DLD1 (cell line): ENCODE data around the gene SLC30A7.

ENCODE experiments used
- in situ Hi-C: cut with HindIII; loops from 2 replicates; pipeline ENCODE4 v1.10.0; 2017; ENCODE audit warnings: low sequenced_read_pairs

SLC30A7 gene

GRCh38 chr1:100969327-100969726 is 73.4 kb downstream of the SLC30A7 start:
- in situ Hi-C loops = no loop called here

DNA sequence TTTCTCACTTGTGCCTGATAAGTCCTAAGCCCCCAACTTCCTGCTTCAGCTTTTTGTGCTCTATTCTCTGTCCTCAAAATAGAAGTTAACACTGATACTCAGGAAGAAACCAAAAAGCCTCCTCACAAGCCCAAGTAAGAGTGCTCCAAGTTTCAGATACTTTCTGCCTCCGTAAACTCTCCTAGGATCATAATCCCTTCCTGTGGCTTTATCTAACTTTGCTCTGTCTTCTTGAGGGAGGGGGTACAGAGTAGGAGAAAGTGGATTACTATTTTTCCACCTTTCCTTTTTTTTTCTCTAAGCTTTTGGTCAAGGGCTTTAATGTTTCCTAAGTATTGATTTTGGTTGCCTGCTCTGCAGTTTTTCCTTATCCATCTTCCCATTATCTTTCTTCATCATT is 75.1 kb downstream of the SLC30A7 start:
- in situ Hi-C loops = no loop called here

- in situ Hi-C loops = no loop called here
Observed at GRCh38 chr1:100972185-100972584, 76.3 kb downstream of the SLC30A7 start.

DNA sequence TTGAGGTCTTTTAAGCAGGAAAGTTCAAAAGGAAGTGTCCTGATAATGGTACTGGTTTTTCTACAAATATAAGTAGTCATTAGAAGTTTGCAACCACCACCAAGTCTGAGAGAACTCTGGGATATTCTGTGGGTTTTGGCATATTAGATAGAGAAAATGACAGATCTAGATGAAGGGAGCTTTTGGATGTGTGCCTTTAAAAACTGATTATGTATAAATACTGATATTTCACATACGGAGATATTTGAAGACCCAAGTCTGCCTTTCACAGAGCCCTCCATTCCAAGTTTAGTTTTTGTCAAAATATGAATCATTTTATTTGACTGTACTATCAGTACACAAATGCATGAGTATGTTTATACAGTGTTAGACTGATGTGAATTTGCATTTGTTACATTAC is 81.0 kb downstream of the SLC30A7 start:
- in situ Hi-C loops = no loop called here

DNA sequence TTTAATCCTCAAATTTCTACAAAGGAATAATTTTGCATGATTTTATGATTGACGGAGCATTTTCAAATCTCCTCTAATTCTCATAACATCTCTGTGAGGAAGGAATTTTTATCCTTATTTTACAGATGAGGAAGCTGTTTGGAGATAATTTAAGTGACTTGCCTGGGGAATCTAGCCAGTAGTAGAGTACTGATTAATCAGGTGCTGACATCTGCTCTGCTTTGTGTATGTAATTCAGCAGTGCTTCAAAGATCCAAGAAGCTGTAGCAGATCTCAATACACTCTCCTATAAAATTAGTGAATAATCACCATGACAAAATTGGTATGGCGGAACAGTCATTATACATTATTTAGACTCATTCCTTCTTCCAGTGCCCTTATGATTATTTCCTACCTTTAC is 83.7 kb downstream of the SLC30A7 start:
- in situ Hi-C loops = no loop called here

DNA sequence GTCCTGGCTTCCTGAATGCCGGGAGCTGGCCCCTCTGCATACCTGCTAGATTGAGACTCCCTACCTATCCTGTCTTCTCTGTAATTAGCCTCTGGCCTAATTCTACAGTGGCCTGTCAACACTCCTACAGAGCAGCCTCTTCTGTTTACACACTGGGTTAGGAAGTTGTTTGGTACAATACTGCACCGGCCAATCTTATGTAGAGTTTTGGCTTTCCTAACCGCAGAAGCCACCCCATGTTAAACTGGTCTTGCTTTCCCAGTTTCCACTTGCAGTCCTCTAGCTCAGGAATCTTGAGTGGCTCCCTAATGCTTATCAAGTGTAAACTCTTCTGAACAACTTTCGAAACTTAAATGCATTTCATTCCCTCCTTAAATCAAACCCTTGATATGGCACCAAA is 86.9 kb downstream of the SLC30A7 start:
- in situ Hi-C loops = no loop called here

DNA sequence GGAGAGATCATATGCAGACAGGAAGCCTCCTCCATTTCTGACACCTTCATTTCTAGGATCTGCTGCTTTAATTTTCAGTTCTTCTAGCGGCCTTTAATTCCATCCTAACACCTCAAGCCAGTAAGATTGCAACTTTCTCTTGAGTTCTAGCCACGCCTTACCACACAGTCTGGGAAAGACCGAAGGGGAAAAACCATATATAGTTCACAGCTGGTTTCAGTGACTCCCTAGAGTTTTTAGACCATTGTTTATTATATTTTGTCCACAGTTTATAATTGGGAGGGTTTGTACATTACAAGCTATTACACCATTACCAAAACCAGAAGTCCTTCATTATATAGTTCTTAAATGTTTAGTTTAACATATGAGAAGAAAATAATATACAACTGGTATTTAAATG is 92.2 kb downstream of the SLC30A7 start:
- in situ Hi-C loops = no loop called here

DNA sequence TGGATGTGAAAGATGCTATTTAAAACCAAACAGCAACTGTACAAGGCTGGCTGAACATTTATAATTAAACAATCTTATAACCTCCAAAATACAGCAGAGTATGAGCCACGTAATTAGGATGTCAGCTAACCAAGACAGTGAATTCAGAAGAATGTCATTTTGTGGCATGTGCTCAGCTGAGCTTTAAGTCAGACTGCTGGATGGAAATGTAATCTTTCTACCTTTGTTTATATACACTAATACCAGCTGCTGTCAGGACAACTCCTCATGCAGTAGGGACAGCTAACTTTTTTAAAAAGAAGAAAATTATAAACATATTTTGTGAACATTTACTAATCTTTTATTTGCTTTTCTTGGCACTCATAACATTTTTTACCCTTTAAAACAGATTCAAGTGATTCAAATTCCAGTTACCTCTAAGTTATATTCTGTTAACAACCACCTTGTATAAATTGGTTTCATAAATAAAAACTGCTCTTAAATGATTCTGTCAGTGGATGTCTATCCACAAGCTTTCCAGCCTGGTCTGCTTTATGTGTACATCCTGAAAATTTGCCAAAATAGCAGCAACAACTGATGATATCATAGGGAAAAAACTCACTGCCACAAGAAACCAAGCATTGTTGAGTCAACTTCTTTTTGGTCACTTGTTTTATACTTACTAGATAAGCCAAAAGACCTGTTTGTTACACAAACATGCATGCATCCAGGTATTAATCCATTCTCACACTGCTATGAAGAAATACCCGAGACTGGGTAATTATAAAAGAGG is 93.6 kb downstream of the SLC30A7 start:
- in situ Hi-C loops = no loop called here

DNA sequence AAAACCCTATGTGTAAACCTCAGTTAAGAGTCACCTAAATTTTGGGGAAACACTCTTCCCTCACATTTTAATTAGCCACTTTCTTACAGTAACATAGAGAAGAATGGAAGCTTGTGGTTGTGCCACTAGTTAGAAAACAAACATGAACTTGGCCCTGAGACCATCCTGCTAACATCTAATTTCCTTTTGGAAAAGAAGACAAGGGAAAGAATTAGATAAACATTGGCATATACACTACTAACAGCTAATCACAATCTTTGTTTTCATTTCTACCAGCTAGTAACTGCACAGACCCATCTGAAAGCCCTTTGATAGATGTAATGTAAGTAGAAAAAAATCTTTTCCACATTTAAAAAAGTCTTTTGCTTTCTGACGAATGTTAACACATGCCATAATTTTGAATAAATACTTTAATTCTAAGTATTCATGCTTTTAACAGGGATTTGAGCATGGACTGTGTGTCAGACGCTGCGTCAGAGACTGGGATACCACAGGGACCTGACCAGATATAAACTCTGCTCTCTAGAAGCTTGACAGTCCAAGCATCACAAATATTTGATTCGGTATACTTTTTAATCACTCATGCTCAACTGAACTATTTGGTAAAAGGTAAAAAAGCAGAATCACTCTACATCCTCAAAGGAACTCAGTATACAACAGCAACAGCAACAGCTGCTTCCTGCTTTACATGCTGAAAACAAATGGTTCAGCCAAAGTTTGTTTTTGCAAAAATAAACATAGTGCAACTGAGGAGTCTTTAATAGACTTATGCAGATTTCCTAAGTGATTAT is 99.5 kb downstream of the SLC30A7 start:
- in situ Hi-C loops = no loop called here

GRCh38 chr1:100998426-100998825 is 102.5 kb downstream of the SLC30A7 start:
- in situ Hi-C loops = no loop called here

DNA sequence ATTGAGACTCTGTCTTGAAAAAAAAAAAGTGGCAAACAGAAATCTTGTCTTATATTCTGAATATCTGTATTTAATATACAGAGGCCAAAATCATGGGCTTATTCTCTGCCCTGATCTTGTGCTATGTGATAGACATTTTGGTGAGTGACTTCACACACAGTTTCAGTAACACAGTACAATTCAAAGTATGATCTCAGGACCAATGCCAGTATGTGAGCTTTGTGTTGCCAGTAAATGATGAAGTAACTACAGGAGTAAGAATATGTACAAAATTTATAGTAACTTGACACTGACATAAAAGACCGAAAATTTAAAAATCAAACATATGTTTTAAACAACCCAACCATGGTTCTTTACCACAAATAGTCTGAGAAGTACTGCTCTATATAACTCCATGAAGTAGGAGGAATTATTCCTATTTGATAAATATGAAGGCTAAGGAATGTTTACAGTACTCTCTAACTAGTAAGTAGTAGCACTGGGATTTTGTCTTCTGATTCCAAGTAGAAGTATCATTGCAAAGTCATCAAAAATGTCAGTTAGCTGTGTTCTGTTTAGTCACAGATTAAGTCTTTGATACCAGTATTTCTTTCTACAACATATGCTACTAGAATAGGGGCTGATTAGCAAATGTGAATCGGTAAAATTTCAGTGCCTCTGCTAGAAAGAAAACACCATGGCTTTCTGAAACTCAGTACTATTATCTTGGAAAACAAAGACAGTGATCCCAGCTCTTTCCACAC is 104.4 kb downstream of the SLC30A7 start:
- in situ Hi-C loops = no loop called here

GRCh38 chr1:101002551-101002950 is 106.7 kb downstream of the SLC30A7 start:
- in situ Hi-C loops = no loop called here

DNA sequence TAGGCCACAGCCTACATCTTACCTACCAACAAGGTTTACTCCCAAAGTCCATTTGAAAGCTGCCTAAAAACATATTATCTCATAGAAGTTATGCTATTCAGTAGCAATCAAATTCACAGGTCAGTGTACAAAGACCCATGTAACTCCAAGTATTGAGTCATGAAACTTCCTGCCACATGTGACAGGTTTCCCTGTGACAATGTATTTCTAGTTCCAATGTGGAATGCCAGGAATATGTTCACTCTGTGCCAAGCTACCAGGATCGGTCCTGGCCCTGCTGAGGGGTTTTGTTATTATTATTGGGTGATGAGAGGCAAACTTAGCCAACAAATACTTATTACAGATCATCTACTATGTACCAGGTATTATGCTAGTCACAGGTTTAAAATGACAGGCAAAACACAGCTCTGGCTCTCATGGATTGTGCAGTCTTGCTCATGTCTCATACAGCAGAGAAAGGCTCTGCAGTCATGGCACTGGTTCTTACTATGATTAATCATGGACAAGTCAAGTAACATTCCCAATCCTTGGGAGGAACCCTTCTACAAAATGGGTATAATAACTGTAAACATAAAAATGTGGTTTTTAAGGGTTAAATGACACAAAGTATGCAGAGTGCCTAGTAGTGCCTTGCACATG is 107.2 kb downstream of the SLC30A7 start:
- in situ Hi-C loops = no loop called here

DNA sequence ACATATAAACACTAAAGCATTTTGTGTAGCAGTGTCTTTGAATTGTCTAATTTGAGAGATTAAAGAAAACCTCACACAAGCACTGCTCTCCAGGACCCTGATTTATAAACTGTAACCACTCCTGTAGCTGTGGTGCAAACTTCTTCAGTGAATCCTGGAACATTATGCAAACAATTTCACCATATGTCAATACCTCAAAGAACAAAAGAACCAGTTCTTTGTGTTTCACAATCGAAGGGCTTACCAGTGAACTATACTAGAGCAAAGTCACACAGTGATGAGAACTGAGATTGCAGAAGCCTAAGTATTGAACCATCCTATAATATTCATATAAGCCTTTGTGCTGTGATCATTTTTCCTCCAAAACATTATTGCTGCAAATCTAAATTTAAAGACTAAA is 108.2 kb downstream of the SLC30A7 start:
- in situ Hi-C loops = no loop called here

GRCh38 chr1:101004670-101005069 is 108.8 kb downstream of the SLC30A7 start:
- in situ Hi-C loops = no loop called here

DNA sequence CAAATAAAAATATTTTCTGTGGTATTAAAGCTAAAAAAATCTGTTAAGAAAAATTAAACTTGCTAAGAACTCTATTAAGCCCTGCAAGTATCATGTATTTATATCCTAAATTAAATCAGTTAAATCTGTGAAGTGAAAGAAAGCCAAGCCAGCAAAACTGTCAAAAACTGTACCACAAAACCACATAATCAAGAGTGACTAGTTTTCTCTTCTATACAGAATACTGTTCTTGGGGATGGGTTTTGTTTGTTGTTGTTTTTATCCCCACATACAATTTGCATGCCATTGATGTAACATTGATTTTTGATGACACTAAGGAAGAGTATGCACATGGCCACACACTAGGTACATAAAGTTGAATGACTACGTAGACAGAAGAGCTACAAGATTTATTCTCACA is 109.3 kb downstream of the SLC30A7 start:
- in situ Hi-C loops = no loop called here

GRCh38 chr1:101005871-101006270 is 110.0 kb downstream of the SLC30A7 start:
- in situ Hi-C loops = no loop called here

DNA sequence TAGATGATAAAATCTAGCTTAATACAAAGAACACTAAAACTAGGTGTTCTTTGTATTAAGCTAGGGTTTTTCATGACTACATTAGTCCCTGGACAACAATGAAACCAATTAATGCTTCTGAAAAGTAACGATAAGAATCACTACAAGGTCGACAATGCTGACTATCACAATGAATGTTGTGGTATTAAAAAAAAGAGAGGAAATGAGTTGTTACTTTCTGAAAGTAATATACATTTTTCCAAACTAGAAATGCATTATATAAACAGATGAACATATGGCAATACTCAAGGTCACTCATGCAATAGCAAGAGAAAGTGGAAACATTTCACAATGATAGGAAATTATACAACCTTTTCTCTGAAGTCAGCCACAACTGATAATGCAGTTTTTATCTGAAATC is 110.7 kb downstream of the SLC30A7 start:
- in situ Hi-C loops = no loop called here

DNA sequence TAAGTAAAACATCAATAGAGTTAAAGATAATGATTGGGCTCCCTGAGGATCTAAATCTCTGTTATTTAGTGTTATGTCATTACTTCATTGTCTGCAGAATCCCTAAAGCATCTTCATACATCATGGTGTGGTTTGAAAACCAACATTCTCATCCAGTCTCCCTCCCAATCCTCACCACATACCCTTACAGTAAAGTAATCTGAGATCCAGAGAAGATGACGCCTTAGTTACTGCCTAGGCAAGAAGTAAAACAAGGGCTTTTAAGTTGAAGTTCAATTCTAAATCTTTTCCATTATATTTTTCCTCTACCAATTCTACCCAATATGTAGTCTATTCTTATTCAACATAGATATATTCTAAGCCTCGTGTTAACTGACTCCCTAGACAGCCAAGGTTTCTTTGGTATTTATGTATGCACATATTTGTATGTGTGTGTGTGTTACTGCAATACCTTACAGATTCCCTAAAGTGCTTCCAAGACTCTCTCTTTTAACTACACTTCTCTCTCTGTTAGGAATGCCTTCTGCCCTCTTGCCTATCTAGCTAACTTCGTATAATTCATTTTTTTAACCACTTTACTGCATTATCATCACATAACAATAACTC is 112.4 kb downstream of the SLC30A7 start:
- in situ Hi-C loops = no loop called here

- in situ Hi-C loops = no loop called here
Observed at GRCh38 chr1:101013776-101014175, 117.9 kb downstream of the SLC30A7 start.

DNA sequence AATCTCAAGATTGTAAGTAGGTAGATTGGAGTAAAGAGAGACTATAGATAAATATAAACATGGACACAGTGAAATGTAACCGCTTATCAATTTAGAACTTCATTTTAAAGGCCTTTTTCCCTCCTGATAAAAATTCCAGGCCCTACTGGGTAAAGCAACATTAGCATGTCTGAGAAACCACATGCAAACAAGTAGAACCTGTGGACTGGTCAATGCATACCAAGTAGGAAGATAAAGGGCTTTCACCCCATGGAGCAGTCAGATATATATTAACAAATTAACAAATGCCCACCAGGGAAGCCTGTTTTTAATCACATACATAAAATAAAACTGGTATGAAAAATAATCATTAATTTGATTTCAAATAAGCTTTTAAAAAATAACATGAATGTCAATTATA is 121.6 kb downstream of the SLC30A7 start:
- in situ Hi-C loops = no loop called here
